NCI-H1105 (cell line): ENCODE results near the gene CHCHD6.

Source experiments
- DNase-seq: peaks from one replicate; lab custom pipeline; 2025; lab: John Stamatoyannopoulos, UW

Gene CHCHD6

GRCh38 chr3:126703512-126704493, at the start of gene CHCHD6:
Gene CHCHD6 (plus strand): TSS chr3:126704240. CDS start chr3:126704313, 73 bp downstream.
- DNase-seq, result peak; percentile 99

DNA sequence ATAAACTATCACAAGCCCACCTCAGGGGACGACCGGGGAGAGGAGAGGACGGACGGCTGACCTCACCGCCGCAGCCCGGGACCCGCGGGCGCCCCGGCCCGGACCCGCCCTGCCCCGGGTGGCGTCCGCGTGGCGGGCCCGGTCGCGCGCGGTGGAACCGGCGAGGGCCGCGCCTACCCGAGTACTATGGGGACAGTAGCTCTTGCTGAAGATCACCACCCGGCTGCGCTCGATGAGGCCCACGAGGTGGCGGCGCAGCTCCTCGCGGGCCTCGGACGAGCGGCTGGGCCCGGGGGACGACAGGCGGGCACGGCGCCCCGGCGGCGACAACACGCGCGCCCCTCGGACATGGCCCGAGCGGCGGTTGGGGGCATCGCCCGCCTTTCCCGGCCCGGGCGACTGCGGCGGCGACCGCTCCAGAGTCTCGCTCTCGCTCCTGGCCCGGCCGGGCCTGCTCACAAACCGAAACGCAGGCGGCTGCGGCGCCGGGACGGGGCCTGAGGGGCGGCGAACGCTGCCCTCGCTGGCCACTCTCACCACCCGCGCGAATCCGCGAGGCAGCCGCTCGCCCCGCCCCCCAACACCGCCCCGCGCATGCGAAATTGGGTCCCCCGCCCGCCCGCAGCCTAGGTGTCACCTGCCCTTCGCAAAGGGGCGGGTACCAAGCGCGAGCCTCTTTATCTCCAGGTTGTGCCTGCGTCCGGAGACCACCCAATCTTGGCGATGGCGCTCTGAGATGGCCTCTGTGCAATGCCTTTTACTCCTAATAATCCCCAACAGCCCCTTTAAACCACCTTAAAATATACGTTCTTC, 49.3 kb upstream of the CHCHD6 start, which contains the start of gene TXNRD3:
TXNRD3 (minus strand) TSS at position 554 of the 813 bp plus-strand sequence.
- peak; percentile 95 for DNase-seq

DNA sequence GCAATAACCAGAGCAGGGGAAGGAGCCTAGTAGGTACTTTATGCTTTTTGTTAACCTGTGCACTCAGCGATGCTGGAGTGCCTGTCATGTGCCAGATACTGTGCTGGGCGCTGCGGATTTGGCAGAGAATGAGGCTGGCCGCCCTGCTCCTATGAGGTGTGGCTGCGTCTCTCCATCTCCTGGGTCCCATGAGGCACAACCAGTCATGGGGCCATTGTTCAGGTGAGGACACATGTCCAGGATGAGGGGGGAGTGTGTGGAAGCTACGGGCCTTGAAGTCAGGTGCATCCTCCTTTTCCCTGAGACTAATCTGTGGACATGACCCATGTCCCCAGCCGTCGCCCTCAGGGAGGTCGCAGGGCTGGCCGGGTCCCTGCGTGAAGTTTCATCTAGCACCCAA, 48.2 kb upstream of the CHCHD6 start:
- DNase-seq, result no peak

- no peak for DNase-seq
These were observed 47.5 kb upstream of the CHCHD6 start for GRCh38 chr3:126656371-126657134.

DNA sequence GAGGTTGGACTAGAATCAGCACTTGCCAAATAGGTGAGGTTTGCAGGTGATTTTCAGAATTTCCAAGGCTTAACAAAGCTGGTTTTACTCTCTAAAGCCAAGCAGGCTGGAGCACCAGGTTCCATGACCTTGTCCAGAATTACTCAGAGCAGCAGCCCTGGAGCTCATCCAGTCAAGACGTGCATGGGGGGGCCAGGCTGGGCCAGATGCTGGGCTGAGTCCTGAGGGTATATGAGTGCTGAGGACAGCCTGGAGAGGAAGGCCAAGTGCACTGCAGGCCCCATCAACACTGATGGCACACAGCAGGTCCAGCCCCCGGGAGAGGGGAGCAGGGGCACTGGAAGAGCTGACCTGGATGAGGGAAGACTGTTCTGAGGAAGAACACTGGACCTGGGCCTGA, 46.1 kb upstream of the CHCHD6 start:
- DNase-seq, result no peak

- DNase-seq, result no peak
These were observed 45.5 kb upstream of the CHCHD6 start for GRCh38 chr3:126658584-126658983.

GRCh38 chr3:126659915-126660886, 43.8 kb upstream of the CHCHD6 start:
- no peak for DNase-seq

GRCh38 chr3:126661532-126662364, 42.3 kb upstream of the CHCHD6 start:
- no peak for DNase-seq

- no peak for DNase-seq
These were observed 40.8 kb upstream of the CHCHD6 start for GRCh38 chr3:126663257-126663656.

DNA sequence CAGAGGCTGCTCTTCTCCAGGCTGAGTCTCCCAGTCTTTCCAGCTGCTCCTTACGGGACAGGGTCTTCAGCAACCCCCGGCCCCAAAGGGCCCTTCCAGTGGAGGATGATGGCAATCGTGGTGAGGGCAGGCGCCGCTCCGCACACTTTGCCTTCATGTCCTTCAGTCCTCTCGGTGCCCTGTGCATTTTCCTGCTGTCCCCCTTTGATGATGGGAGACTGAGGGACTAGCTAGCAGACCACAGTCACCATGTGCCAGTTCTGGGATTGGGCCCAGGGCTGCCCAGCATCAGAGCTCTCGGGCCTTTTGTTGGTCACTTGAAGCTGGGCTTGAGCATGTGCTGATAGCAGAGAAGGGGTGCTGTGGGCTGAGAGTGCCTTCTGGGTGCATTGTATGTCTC, 40.3 kb upstream of the CHCHD6 start:
- DNase-seq, result no peak

DNA sequence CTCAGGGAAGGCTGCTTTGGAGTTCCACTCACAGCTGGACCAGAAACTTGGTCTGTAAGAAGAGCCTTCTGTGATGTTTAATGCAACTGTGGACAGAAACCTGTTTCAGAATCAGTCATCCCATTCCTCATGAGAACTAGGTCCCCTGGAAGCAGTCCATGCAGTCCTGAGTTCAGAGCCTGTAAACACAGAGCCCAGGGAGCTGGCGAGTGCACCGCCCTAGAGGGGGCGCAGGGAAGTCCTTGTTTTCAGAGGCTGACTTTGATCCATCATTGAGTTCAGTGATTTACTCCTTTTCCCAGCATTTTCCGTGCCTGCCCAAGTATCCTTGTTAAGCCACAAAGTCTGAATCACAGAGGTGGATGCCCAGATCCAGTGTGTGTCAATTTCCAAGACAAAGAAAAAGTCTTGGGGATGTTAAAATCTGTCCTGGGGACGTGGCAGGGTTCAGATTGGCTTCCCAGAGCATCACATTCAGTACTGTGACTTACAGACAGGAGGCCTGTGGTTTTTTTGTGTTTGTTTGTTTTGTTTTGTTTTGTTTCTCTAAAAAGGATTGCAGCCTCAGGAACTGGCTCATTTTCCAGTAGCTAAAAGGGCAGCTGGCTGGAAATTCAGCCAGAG, 39.3 kb upstream of the CHCHD6 start:
- DNase-seq, result no peak

GRCh38 chr3:126665221-126665936, 38.7 kb upstream of the CHCHD6 start:
- no peak for DNase-seq

DNA sequence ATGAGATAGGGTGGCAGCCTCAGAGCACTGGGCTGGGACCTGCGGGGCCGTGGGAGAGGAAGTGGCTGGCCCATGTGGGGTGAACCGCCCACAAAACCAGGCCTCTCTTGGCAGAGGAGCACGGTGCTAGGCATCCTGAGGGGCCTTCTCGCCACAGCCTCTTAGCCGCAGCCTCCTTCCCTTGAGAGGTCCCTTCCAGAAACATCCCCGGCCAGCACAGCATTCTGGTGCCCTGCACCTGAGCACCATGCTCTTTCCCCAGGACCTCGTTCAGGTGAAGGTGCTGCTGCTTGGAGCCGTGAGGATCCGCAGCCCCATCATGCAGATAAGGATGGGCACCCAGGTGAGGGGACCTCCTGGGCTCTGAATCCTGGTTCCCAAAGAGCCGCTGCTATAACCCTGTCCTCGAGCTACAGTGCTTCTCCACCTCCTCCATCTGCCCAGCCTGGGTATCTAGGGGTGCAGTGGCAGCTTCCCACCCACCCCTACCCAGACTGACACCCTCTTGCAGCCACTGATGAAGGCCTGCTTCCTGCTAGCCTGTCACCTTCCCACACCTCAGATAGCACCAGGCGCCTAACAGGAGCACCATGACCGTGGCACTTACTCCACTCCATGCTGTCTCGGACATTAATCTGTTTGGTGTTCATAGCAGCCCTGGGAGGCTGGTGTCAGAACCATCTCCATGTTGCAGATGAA, 37.9 kb upstream of the CHCHD6 start:
- no peak for DNase-seq

- no peak for DNase-seq
These were observed 37.1 kb upstream of the CHCHD6 start for GRCh38 chr3:126666658-126667528.

DNA sequence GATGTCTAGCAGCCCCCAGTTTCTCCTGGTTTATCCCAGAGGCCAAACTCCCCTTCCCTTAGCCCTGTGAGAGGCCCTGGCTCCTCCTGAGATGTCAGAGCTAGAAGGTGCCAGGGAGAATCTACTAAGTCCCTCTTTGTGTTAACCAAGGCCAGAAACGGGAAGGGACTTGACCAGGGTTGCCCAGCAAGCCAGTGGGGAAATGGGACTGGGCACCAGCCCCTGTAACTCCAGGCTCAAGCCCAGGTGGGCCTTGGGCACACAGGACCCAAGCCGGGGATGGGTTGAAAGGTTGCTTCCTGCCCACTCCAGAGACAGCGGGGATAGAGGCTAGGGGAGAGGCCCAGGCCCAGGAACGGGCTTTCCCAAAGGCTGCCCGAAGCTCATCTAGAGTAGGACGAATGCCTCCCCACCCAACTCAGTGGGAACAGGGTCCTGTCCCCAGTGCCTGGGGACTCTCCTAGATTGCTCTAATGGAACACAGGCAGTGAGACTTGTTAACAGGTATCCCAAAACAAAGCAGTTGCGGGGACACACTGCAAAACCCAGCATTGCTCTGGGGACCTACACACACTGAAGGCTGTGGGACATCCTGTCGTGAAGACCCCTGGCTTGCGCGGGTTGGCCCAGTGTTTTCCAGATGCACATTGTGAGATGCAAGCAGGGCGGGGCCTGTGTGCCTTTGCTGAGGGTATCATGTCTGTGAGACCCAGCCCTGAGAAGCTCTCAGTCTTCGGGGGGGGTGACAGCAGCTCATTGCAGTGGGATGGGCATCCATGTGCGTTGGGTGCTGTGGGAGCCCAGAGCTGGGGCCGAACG, 36.2 kb upstream of the CHCHD6 start:
- DNase-seq, result no peak
